HG02885 (cell line): ENCODE data around the gene AKAP7.

ENCODE experiments used
- ATAC-seq: cut with Tn5 transposase; IDR thresholded peaks from one replicate; pipeline ENCODE4 v1.9.1; 2021; ENCODE audit warnings: mild to moderate bottlenecking; ENCODE audit not compliant: unreplicated experiment, poor library complexity

Gene AKAP7

DNA sequence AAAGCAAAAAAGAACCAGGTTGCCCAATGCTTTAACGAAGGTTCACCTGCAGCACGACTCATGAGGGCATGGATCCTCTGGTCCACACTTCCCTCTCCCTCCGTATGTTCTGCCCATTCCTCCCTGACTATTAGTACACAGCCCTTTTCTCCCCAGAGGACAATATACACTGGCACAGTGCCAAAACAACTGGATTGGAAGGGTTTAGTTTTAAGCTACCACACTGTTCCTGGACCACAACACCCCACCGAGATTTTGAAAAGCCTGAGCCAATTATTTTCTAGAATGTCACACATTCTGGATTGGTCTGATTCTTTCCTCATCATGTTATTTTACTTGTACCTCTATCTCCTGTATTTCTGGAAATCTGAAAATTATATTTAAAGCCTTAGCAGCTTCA is 2.9 kb upstream of the AKAP7 start:
- no peak for ATAC-seq

DNA sequence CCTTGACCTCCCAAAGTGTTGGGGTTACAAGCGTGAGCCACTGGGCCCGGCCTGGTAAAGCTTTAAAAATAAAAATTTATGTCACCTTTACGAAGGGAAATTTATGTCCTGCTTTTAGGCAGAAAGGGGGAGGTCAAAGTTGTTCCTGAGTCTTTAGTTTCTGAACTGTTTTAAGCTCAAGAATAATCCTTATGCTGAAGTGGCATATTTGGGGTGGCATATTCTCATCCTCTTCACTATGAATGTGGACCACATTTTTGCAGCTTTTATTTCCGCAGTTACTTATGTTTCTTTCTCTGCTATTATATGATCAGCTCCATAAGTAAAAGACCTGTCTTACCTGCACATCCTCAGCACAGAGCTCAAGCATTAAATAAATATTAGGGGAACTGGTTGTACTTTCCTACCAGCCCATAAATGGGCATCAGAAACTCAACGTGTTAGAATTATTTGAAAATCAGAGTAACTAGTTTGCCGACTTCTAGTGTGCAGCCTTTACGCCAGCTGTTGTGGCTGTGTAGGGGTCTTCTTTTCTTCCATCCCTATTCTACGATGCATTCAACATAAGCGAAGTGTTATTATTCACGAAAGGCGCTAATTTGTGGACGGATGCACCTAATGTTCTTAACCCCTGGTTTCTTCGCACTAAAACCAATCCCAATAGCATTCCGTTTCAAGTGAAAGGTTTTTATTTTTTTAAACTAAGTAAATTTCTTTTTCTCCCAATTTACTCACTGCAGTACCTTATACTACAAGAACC is 867 bp upstream of the AKAP7 start:
- ATAC-seq: no peak

DNA sequence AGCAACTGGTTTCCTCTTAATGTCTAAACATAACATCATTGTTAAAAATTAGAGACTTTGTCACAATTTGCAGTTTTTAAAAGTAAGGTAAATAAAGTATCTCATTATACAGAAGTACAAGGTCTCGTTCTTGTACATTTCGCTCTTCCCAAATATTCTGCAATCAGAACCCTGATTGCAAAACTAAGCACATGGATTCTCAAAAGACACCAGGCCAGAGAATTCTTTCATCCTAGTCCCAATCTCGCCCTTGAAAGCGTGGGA is 355 bp upstream of the AKAP7 start:
- no peak for ATAC-seq

DNA sequence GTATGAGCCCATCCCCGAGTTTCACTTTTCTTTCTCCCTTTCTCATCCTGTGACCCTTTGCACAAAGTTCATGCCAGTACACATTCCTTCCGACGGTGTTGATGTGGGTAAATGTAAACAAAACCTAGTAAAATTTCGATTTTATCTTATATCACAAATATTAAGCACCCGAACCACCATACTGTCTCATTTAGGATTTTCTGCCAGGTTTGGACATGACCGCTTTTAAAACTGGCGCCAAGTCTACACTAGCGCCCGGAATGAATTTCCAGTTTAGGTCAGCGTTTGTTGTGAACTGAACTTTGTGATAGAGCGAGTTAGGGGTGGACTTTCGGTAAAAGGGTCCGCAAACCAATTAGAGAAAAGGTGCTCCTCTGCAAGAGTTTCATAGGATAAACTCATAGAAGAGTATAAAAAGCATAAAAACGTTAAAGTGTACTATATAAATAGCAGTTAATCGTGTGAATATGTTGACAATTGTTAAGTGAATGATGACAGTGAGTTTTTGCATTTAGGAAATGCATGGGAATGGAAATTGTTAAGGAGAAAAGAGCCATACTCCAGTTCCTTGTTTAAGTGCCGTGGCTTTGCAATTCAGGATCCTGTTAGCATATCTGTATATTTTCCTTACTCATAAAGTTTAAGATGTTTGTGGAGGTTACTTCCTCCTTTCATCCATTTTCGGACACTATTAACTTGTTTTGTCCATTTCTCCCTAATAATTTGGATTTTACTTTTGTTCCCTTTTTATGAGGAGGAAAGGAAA is 937 bp downstream of the AKAP7 start:
- no peak for ATAC-seq

DNA sequence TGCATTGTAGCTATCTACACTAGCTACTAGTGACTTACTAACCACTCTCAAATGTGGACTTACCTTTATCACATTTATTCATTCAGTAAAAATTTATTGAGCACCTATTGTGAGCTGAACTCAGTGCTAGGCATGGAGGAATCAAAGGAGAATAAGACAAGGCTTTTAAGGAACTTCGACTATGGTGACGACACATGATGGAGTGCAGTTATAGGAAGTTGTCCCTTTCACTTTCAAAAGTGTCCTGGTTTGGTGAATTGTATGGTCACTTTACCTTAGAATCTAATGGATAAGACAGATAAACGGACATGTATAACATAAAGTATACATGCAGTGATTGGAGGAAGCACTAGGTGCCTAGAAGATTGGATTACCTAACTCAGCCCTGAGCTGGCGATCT is 4.3 kb downstream of the AKAP7 start:
- ATAC-seq: no peak

DNA sequence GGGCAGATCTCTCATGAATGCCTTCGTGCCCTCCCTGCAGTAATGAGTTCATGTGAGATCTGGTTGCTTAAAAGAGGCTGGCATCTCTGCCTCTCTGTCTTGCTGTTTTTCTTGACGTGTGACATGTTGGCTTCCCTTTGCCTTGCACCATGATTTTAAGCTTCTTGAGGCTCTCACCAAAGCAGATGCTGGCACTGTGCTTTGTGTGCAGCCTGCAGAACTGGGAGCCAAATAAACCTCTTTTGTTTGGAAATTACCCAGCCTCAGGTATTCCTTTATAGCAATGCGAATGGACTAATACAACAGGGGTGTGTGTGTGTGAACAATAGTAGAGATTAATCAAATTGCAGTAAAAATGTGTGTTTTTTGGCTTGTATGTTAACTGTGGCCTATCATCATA is 8.1 kb downstream of the AKAP7 start:
- no peak for ATAC-seq

DNA sequence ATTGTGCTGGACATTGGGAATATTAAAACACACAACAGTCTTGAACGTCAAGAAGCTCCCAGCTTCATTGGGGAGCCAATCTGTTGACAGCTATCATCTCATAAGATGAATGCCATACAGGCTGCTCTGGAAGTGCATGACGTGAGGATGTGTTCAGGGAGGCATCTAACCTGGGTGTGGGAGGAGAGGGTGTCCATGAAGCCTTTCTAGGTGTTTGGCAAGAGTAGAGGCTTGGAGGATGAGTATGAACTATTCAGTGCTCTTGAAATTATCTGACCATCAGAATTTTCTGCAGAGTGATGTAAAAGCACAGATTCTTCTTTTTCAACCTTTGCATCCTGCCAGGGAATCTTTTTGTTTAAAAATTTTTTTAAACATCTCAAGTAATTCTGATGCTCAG is 11.6 kb downstream of the AKAP7 start:
- no peak for ATAC-seq

DNA sequence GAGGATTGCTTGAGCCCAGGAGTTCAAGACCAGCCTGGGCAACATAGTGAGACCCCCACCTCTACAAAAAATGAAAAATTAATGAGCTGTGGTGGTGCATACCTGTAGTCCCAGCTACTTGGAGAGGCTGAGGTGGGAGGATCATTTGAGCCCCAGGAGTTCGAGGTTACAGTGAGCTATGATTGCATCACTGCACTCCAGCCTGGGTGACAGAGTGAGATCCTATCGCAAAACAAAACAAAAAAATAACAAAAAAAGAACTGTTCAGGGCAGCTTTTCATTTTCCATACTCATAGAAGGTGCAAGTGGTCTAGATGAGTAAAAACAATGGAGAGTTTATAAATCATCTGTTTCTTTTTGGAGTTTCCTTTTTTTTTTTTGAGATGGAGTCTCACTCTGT is 21.1 kb downstream of the AKAP7 start:
- no peak for ATAC-seq

DNA sequence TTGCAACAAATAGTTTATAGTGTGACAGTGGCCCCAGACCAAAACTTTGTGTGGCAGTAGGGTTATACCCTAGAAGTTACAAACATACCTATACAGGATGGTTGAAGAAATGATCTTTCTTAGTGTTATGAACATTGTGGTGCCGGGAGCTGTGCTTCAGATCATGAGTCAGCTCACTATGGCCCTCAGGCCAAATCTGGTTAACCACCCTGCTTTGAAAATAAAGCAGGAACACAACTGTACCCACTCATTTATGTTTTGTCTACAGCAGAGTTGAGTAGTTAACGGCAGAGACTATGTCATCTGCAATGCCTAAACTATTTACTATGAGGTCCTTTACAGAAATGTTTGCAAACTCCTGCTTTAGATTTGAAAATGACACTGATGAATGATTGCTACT is 24.3 kb downstream of the AKAP7 start:
- ATAC-seq: no peak

DNA sequence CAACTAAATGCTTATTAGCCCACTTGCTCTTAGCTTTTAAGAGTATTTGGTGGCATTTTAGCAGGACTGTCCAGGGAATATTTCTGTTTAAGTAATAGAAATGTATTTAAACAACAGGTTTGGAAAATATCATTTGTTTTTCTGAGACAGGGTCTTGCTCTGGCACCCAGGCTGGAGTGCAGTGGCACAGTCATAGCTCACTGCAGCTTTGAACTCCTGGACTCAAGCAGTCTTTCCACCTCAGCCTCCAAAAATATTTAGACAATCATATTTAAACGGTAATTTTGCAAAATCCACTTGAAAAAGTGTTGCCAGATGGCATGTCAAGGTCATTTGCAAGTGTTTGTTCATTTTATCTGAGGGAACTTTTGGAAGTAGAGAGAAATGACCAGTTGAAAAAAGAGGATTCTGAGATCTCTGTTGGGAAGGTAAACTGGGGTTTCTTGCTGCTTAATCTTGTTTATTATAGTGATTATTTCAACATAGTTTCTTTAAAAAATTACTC is 25.0 kb downstream of the AKAP7 start:
- no peak for ATAC-seq

DNA sequence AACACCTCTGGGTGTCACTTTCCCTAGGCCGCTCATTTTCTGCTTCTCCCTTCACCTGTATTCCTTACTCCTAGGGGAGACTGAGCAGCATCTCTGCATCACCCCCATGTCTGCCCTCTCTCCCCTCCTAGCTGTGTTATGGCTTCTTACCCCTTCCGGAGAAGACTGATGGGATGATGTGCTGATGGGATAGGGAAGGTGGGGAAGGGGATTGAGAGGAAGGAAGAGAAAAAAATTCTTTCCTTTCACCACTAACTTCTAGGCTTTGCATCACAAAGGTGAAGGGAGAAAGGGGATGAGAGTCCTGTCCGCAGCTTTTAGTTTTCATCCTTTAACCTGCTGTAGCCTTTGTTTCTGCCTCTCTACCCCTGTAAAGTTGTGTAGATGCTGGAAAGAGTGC is 26.7 kb downstream of the AKAP7 start:
- no peak for ATAC-seq

DNA sequence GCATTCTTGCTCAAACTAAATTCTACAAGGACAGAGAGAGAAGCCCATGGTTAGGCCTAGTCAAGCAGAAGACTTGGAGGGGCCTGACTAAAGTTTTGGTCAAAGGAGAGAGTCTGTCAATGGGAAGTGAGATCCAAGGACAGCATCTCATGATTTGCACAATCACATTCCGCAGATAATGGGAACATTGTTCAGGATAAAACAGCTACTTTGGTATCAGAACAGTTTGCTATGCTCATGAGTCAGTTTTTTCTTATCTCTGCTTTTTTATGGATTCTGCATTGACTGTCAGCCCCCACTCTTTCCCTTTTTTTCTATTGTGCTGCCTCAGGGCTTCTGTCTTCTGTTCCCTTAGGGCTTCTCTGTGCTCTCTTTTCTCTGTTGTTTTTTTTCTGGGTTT is 28.6 kb downstream of the AKAP7 start:
- no peak for ATAC-seq

DNA sequence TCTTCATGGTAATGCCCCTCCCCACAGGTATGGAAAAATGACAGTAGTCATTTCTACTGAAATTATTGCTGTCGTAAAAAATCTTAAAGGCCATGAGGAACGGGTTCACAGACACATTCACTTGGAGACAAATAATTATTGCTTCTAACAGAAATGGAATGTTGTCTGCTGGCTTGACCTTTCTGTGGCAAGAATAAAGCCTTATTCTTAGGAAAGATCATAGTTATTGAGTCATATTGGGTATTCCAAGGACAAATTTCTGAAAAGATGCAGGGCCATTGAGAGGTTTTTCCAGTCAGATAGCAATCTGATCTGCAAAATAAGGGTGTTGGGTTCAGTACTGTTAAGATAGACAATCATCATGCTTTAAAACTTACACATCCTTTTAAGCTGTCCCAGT is 29.2 kb downstream of the AKAP7 start:
- ATAC-seq: no peak

DNA sequence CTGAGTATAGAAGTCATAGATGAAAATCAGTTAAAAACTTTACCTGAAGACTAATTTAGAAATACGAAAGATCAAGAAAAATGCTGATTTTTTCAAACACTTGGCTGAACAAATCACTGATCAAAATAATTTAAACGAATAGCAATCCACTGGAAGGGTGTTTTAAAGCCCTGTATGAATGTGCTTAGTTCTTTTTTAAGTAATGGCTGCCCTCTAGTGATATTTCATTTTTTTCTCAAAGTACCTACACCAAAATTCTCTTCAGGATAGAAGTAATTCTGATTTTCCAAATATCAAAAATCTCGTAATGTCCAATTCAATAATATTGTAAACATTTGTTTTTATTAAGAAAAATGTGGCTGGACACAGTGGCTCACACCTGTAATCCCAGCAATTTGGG is 32.5 kb downstream of the AKAP7 start:
- no peak for ATAC-seq

DNA sequence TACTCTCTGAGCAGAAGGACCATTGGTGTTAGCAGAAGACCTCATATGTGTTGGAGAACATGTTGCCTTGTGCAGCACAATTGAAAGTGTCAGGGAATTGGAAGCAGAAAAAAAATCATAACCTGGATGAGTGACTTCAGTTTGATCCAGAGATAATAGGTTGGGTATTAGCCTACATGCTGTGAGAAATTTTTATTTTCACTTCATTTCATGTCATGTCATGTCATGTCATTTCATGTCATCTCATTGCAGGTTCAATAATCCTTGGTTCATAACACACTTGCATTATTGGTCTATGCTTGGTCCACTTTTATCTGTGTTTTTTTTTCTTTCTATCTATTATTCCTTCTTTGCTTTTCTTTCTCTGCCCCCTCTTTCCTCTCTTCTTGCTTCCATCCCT is 34.3 kb downstream of the AKAP7 start:
- ATAC-seq: no peak

DNA sequence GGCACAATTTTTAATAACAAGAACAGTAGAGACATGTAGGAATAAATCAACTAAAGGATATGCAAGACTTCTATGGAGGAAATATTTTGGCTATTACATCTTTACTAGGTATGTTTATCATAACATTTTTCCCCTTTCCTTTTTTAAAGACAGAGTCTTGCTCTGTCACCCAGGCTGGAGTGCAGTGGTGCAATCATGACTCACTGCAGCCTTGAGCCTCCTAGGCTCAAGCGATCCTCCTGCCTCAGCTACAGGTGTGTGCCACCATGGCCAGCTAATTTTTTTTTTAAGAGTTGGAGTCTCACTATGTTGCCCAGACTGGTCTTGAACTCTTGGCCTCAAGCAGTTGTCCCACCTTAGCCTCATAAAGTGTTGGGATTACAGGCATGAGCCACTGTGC is 37.0 kb downstream of the AKAP7 start:
- ATAC-seq: no peak

DNA sequence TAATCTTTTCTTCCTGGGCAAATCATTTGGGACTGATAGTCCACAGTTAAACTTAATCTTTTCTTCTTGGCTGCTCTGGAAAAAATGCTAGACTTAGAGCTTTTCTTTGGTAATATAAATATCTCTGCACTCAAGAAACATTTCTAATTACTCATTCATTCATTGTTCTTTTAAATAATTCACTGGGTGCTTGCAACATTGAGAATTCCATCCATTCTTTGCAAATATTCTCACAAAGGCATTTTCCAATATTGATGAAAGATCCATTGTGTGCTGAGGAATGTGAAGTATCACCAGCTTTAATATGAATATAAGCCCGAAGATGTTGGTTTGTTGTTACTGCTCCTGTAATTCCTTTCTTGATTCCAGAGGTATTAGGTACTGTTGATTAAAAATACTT is 38.4 kb downstream of the AKAP7 start:
- no peak for ATAC-seq

DNA sequence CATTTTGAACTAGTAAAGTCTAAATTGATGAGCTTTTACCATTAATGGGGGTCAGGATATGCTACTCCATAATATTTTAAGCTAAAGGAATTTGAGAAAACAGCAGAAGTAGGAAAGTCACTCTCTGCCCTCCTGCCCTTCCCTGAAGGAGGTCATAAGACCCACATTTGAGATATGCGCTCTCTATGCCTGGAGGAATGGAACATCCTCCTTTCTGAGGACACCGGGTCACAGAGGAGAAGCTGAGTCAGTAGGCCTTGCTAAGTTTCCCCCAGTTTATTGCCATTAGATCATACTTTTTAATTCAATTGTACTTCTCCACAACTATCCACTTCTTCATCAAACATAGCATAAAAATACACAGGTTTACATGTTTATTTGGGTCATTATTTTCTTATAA is 40.3 kb downstream of the AKAP7 start:
- ATAC-seq: no peak

DNA sequence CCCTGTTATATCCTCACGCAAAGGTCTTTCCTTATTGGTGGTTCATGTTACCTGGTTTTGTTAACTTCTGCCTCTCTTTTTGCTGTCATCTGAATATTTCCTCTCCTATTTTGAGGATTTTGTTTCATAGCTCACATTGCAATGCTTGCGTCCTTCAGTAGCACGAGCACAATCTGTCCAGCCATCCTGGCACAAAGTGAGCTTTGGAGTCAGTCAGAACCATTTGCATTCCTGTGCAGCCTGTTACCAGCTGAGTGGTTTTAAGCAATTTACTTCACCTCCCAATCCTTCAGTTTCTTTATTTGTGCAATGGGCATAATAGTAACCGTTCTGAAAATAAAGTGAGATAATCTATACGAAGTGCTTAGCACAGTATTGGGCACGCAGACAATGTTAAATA is 42.7 kb downstream of the AKAP7 start:
- no peak for ATAC-seq

DNA sequence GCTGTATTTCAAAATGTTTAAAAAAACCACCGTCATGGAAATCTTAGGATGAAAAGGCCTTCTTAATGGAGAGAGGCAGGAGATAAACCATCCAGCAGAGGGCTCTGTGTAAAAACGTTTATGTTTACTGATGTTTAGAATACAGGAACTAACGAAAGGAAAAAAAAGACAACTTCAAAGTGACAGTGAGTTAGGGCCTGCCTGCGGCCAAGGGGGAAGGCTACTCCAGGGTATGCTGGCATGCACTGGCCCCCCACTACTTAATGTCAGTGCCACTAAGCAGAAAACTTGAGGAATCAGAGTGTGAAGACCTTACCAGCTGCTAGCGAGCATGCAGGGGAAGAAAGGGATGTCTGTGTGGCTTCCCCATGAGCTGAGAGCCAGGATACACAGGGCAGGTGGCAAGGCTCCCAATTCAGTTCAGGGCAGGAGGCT is 47.7 kb downstream of the AKAP7 start:
- peak; percentile 67 for ATAC-seq

DNA sequence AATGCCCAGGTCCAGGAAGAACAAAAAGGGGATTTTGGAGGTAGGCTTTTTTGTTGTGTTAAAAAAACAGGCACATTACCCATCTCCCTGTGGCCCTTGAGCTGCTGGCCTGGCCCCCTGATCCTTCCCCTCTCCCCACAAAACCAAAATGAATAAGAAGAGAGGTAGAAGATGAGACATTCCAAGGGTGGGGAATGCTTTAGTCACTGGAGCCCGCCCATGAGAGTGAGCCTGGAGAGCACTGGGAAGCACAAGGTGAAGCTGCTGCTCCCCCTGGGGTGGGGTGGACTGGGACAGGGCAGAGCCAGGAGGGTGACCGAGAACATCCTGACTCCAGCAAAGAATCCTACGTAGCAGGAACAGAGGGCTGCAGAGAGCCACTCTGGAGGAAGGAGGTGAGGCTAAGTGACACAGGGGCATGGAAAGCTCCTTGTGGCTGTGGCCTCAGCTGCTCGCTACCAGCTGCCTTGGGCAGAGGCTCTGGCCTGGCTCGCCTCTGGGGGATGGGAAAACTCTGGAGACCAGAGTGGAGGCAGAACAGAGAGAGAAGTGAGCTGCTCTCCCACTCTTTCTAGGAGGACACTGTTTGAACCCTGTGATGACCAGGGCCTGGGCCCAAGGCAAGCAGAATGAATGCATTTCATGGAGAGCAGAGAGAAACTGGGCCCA is 48.3 kb downstream of the AKAP7 start:
- no peak for ATAC-seq

DNA sequence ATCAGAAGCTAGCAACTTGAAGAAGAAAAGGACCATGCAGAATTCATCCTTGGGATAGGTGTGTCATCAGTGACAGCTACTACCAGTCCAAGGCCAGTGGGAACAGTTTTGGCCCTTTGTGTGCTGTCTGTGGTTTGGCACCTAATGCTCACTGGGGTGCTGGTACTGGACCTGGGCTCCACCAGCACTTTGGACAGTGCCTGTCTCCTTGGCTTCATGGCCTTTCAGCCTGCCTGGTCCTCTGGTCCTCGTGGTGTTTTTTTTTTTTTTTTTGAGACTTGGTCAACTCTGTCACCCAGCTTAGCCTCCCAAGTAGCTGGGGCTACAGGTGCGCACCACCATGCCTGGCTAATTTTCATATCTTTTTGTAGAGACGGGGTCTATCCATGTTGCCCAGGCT is 56.3 kb downstream of the AKAP7 start:
- no peak for ATAC-seq
